ENCODE results near the gene SLC2A14. TPM values are rescaled to one million over a fixed set of nuclear protein-coding genes. Genes with fewer than 3 reads are reported as not detected.
"Not testable (repeated sequence)": the region's sequence is repeated elsewhere in the genome, so short reads cannot be mapped to it uniquely, and the experiment has no call there.

SLC2A14 gene
- total RNA-seq, 2 donors from 2014 or later, result not detected

- no peak for DNase-seq (ENCODE audit: low spot score)
- no peak for TF ChIP-seq CTCF (IDR thresholded peaks at IDR 0.05)
- Histone ChIP-seq H3K4me1 (ENCODE audit: control insufficient read depth in 1 of 2, low read depth in 2 of 2) (peaks cover 0 to 5% of the 10 kb centered on the region in 2 donors), H3K9me3 (no peaks in the 10 kb centered on the region), H3K4me3 (no peak overlapping the region), H3K27me3 (replicated peaks; ENCODE audit: insufficient read depth) (no peaks in the 10 kb centered on the region), H3K36me3 (no peaks in the 10 kb centered on the region), H3K27ac (no peak overlapping the region)
- no peak for ATAC-seq (ENCODE audit: insufficient number of reproducible peaks, low FRiP score, low read depth)
Observed at GRCh38 chr12:7892186-7892980, 19.7 kb upstream of the SLC2A14 start.

DNA sequence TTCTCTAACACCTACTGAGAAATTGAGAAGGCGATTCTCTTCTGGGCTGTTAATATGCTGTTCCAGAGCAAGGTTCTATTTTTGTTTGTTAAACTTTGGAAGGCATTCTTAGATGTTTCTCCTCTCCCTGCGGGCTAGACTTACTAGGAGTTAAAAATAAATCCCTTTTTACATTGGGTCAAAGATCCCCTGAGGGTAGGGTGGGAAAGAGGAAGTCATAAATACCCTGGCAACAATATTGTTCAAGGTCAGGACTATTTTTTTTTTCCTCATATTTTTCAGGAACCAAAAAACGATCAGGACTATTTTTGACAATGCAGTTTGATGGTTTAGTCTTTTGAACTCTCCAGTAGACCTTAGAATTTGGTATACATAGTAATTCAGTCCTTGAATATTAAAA is 12.0 kb upstream of the SLC2A14 start:
- TF ChIP-seq CTCF (IDR thresholded peaks at IDR 0.05), result no peak
- Histone ChIP-seq H3K4me1 (ENCODE audit: control insufficient read depth in 1 of 2, low read depth in 2 of 2) (no peaks in the 10 kb centered on the region), H3K27me3 (replicated peaks; ENCODE audit: insufficient read depth) (no peaks in the 10 kb centered on the region), H3K36me3 (no peaks in the 10 kb centered on the region), H3K27ac (no peak overlapping the region), H3K4me3 (no peak overlapping the region), H3K9me3 (no peaks in the 10 kb centered on the region)
- DNase-seq (ENCODE audit: low spot score) (no peak), ATAC-seq (ENCODE audit: insufficient number of reproducible peaks, low FRiP score, low read depth) (no peak)

DNA sequence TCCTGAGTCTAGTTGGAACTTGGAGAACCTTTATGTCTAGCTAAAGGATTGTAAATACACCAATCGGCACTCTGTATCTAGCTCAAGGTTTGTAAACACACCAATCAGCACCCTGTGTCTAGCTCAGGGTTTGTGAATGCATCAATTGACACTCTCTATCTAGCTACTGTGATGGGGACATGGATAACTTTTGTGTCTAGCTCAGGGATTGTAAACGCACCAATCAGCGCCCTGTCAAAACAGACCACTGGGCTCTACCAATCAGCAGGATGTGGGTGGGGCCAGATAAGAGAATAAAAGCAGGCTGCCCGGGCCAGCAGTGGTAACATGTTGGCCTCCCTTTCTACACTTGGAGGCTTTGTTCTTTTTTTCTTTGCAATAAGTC is 9.0 kb upstream of the SLC2A14 start:
- H3K9me3 ChIP-seq; H3K4me1 ChIP-seq (ENCODE audit: control insufficient read depth in 1 of 2, low read depth in 2 of 2); H3K27me3 ChIP-seq (replicated peaks; ENCODE audit: insufficient read depth); DNase-seq (ENCODE audit: low spot score); H3K27ac ChIP-seq; H3K4me3 ChIP-seq; H3K36me3 ChIP-seq; ATAC-seq (ENCODE audit: insufficient number of reproducible peaks, low FRiP score, low read depth): not testable (repeated sequence)

- H3K27me3 ChIP-seq (replicated peaks; ENCODE audit: insufficient read depth); H3K27ac ChIP-seq; H3K4me1 ChIP-seq (ENCODE audit: control insufficient read depth in 1 of 2, low read depth in 2 of 2); ATAC-seq (ENCODE audit: insufficient number of reproducible peaks, low FRiP score, low read depth); H3K9me3 ChIP-seq; DNase-seq (ENCODE audit: low spot score); H3K36me3 ChIP-seq; H3K4me3 ChIP-seq: not testable (repeated sequence)
Observed at GRCh38 chr12:7880952-7881735, 8.4 kb upstream of the SLC2A14 start.

DNA sequence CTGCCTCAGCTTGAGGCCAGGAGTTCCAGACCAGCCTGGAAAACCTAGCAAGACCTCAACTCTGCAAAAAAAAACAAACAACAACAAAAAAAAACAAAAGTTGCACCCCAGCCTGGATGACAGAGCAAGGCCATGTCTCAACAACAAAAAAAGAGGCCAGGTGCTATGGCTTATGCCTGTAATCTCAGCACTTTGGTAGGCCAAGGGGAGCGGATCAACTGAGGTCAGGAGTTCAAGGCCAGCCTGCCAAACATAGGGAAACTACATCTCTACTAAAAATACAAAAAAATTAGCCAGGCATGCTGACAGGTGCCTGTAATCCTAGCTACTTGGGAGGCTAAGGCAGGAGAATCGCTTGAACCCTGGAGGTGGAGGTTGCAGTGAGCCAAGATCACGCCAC is 6.5 kb upstream of the SLC2A14 start:
- Histone ChIP-seq H3K9me3 (no peaks in the 10 kb centered on the region), H3K36me3 (no peaks in the 10 kb centered on the region), H3K4me3 (no peak overlapping the region), H3K27me3 (replicated peaks; ENCODE audit: insufficient read depth) (no peaks in the 10 kb centered on the region), H3K4me1 (ENCODE audit: control insufficient read depth in 1 of 2, low read depth in 2 of 2) (no peaks in the 10 kb centered on the region), H3K27ac (no peak overlapping the region)
- no peak for TF ChIP-seq CTCF (IDR thresholded peaks at IDR 0.05)
- ATAC-seq (ENCODE audit: insufficient number of reproducible peaks, low FRiP score, low read depth), result no peak
- DNase-seq (ENCODE audit: low spot score), result no peak

DNA sequence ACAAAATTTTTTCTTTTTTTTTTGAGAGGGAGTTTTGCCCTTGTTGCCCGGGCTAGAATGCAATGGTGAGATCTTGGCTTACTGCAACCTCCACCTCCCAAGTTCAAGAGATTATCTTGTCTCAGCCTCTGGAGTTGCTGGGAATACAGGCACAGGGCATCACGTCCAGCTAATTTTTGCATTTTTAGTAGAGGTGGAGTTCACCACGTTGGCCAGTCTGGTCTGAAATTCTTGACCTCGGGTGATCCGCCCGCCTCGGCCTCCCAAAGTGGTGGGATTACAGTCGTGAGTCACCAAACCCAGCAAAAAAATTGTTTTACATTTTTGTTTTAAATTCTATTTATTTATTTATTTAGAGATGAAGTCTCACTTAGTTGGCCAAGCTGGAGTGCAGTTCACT is 4.7 kb upstream of the SLC2A14 start:
- no peak overlapping the region for H3K27ac ChIP-seq
- no peak for DNase-seq (ENCODE audit: low spot score)
- no peaks in the 10 kb centered on the region for H3K9me3 ChIP-seq
- no peaks in the 10 kb centered on the region for H3K36me3 ChIP-seq
- H3K4me3 ChIP-seq, result no peak overlapping the region
- no peak for ATAC-seq (ENCODE audit: insufficient number of reproducible peaks, low FRiP score, low read depth)
- H3K27me3 ChIP-seq (replicated peaks; ENCODE audit: insufficient read depth), result peaks cover under 1% of the 10 kb centered on the region
- TF ChIP-seq CTCF (IDR thresholded peaks at IDR 0.05), result no peak
- H3K4me1 ChIP-seq (ENCODE audit: control insufficient read depth in 1 of 2, low read depth in 2 of 2), result no peaks in the 10 kb centered on the region

Measured in thoracic aorta (tissue), 2 donors.